Activated naive CD8-positive, alpha-beta T cell (primary cell): ENCODE measurements around the gene CNN3.

Experiments used
- H3K27ac Mint-ChIP-seq: one replicate; pipeline ENCODE4 v1.8.0; 2021; ENCODE audit warnings: mixed read lengths
- H3K27me3 Mint-ChIP-seq: one replicate; pipeline ENCODE4 v1.8.0; 2021; ENCODE audit warnings: mixed read lengths
- H3K36me3 Mint-ChIP-seq: one replicate; pipeline ENCODE4 v1.8.0; 2021; ENCODE audit warnings: mixed read lengths
- H3K4me1 Mint-ChIP-seq: one replicate; pipeline ENCODE4 v1.8.0; 2021; ENCODE audit warnings: low read depth, mixed read lengths
- H3K4me3 Mint-ChIP-seq: one replicate; pipeline ENCODE4 v1.8.0; 2021; ENCODE audit warnings: mild to moderate bottlenecking, mixed read lengths
- H3K9me3 Mint-ChIP-seq: one replicate; pipeline ENCODE4 v1.8.0; 2021; ENCODE audit warnings: low read depth, mixed read lengths

CNN3 gene

GRCh38 chr1:94926915-94927404, at the start of gene CNN3:
Gene CNN3 (minus strand): TSS chr1:94927110. CDS start chr1:94926894, 216 bp downstream.
- H3K9me3 Mint-ChIP-seq: no peaks in the 10 kb centered on the region
- H3K27ac Mint-ChIP-seq: peak within 1 kb of the TSS; percentile 72
- H3K4me3 Mint-ChIP-seq: peak within 1 kb of the TSS; percentile 93
- peaks cover 10% of the 10 kb centered on the region for H3K27me3 Mint-ChIP-seq
- peaks cover 22% of the 10 kb centered on the region for H3K4me1 Mint-ChIP-seq
- no peaks in the 10 kb centered on the region for H3K36me3 Mint-ChIP-seq

DNA sequence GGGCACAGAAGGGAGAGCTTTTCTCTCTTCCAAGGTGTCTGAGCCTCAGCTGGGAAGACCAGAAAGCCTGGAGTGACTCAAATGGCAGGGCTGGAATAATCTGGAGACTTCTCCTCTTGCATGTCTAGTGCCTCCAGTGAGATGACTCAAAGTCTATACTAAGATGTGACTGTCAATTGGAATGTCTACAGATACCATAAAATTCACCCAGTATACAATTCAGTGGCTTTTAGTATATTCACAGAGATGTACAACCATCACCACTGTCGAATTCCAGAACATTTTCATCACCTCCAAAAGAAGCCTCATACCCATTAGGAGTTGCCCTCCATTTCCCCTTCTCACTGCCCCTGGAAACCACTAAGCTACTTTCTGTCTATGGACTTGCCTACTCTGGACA, 47.9 kb upstream of the CNN3 start:
- Mint-ChIP-seq H3K9me3 (no peaks in the 10 kb centered on the region), H3K27me3 (no peaks in the 10 kb centered on the region), H3K4me3 (no peak overlapping the region), H3K4me1 (no peaks in the 10 kb centered on the region), H3K36me3 (peaks cover 5% of the 10 kb centered on the region), H3K27ac (no peak overlapping the region)

- Mint-ChIP-seq H3K9me3 (no peaks in the 10 kb centered on the region), H3K27me3 (no peaks in the 10 kb centered on the region), H3K4me1 (no peaks in the 10 kb centered on the region), H3K4me3 (no peak overlapping the region), H3K36me3 (peaks cover 8% of the 10 kb centered on the region), H3K27ac (no peak overlapping the region)
Observed at GRCh38 chr1:94974241-94974640, 47.3 kb upstream of the CNN3 start.

DNA sequence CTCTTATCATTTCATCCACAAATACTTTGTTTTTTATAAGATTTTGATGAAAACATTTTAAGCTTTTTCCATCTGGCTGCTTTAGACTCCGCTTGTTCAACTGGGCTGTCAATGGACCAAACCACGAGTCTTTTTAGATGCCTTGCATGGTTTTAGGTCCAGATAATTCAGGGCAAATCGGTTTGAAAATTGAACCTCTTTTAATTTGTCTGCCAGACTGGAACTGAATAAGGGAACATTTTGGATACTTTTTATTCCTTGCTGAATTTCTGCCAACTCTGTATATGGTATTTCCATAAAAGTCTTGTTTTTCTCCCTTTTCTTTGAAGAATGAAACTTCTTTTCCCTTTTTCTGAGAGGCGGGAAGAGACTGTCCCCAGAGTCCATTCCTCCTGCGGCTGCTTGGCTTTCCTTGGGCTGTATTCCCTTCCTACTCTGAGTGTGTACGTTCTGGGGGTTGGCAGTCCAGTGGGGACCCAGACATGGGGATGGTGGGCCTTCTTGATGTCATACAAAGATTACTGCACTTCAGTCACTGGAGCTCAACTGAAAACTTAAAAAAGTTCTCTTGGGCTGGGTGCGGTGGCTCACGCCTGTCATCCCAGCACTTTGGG, 46.5 kb upstream of the CNN3 start:
- no peaks in the 10 kb centered on the region for H3K27me3 Mint-ChIP-seq
- peaks cover 10% of the 10 kb centered on the region for H3K36me3 Mint-ChIP-seq
- no peaks in the 10 kb centered on the region for H3K4me1 Mint-ChIP-seq
- H3K27ac Mint-ChIP-seq: no peak overlapping the region
- H3K4me3 Mint-ChIP-seq: no peak overlapping the region
- no peaks in the 10 kb centered on the region for H3K9me3 Mint-ChIP-seq

DNA sequence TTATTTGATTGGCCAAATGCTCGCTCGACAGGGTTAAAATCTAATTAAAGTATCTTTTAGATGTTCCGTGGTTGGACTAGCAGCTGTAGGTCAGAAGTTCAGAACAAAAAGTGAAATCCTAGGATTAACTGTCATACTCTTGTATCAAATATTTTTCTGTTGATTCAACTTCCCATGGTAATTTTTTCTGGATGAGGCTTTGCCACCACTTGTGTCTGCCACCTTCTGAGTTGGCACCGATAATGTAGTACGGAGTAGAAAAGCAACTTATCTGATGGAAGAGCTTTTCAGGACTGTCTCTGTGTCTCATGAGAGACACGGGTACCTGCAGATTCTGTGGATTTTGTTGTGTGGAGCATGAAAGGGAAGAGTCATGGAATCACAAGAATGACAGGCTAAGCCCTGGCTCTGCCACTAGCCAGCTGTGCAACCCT, 44.6 kb upstream of the CNN3 start:
- H3K27ac Mint-ChIP-seq: no peak overlapping the region
- H3K9me3 Mint-ChIP-seq: no peaks in the 10 kb centered on the region
- H3K27me3 Mint-ChIP-seq: no peaks in the 10 kb centered on the region
- peaks cover 7% of the 10 kb centered on the region for H3K36me3 Mint-ChIP-seq
- no peaks in the 10 kb centered on the region for H3K4me1 Mint-ChIP-seq
- no peak overlapping the region for H3K4me3 Mint-ChIP-seq

GRCh38 chr1:94970783-94971182, 43.9 kb upstream of the CNN3 start:
- Mint-ChIP-seq H3K4me1 (no peaks in the 10 kb centered on the region), H3K27ac (no peak overlapping the region), H3K27me3 (no peaks in the 10 kb centered on the region), H3K36me3 (peaks cover 7% of the 10 kb centered on the region), H3K9me3 (no peaks in the 10 kb centered on the region), H3K4me3 (no peak overlapping the region)

GRCh38 chr1:94969137-94969536, 42.2 kb upstream of the CNN3 start:
- Mint-ChIP-seq H3K9me3 (no peaks in the 10 kb centered on the region), H3K27ac (no peak overlapping the region)

GRCh38 chr1:94966033-94966432, 39.1 kb upstream of the CNN3 start:
- Mint-ChIP-seq H3K4me1 (peaks cover 20% of the 10 kb centered on the region), H3K4me3 (no peak overlapping the region), H3K36me3 (peaks cover 5% of the 10 kb centered on the region), H3K27me3 (no peaks in the 10 kb centered on the region), H3K27ac (no peak overlapping the region), H3K9me3 (no peaks in the 10 kb centered on the region)

More at GRCh38 chr1:94969137-94969536, 42.2 kb upstream of the CNN3 start:
- Mint-ChIP-seq H3K36me3 (peaks cover 6% of the 10 kb centered on the region), H3K4me3 (no peak overlapping the region), H3K27me3 (no peaks in the 10 kb centered on the region), H3K4me1 (no peaks in the 10 kb centered on the region)

DNA sequence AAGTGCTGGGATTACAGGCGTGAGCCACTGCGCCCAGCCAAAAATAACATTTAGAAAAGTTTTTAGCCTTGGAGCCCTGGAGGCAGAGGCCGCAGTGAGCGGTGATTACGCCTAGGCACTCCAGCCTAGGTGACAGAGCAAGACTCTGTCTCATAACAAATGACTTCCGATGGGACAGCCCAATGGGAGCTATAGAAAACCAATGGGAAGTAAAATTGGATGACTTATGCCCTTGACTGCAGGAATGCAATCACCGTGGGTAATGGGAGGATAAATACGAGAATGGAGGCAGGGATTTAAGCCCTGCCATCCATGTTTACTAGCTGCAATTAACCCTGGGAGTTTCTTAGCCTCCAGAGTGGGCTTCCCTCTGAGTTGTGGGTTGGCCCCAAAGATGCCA, 37.0 kb upstream of the CNN3 start:
- peaks cover 3% of the 10 kb centered on the region for H3K36me3 Mint-ChIP-seq
- H3K9me3 Mint-ChIP-seq: no peaks in the 10 kb centered on the region
- no peaks in the 10 kb centered on the region for H3K27me3 Mint-ChIP-seq
- peaks cover 22% of the 10 kb centered on the region for H3K4me1 Mint-ChIP-seq
- H3K4me3 Mint-ChIP-seq: no peak overlapping the region
- no peak overlapping the region for H3K27ac Mint-ChIP-seq

- H3K36me3 Mint-ChIP-seq: no peaks in the 10 kb centered on the region
- H3K4me3 Mint-ChIP-seq: peak overlapping the region; percentile 86
- peak overlapping the region; percentile 88 for H3K27ac Mint-ChIP-seq
- no peaks in the 10 kb centered on the region for H3K27me3 Mint-ChIP-seq
- no peaks in the 10 kb centered on the region for H3K9me3 Mint-ChIP-seq
- H3K4me1 Mint-ChIP-seq: peaks cover 22% of the 10 kb centered on the region
Observed at GRCh38 chr1:94962409-94963265, 35.7 kb upstream of the CNN3 start.

DNA sequence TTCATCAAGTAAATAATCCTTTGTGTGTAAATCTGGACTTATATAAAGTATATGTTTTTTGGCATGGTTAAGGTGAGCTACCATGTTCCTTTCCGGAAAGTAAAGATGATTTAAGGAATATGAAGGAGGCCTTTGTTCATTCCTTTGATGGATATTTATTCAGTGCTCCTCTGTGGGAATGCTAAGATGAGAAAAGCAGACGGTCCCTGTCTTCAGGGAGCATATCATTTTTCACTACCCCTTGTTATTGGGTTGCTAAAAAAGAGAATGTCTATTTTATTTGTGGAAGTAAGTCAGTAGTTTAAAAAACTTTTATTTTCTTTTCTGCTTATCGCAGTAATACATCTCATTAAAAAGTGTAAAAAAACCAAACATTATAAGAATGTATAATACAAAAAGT, 35.1 kb upstream of the CNN3 start:
- Mint-ChIP-seq H3K4me1 (peaks cover 22% of the 10 kb centered on the region), H3K27me3 (no peaks in the 10 kb centered on the region), H3K9me3 (no peaks in the 10 kb centered on the region), H3K27ac (peak overlapping the region; percentile 88), H3K36me3 (no peaks in the 10 kb centered on the region), H3K4me3 (peak overlapping the region; percentile 86)

DNA sequence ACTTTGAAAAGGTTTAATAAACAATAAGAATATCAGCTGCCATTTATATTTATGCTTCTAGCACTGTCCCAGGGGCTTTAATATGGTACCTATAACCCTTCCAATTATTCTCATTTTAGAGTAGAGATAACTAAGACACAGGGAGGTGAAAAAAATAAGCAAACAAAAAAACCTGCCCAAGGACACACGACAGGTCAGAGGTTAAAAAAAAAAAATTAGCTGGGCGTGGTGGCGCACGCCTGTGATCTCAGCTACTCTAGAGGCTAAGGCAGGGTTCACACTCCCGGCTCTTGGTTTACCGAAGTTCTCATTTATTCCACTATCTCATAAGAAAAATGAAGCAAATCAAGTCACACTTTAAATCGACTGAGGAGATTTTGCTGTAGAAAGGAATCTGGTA, 34.7 kb upstream of the CNN3 start:
- no peaks in the 10 kb centered on the region for H3K36me3 Mint-ChIP-seq
- no peak overlapping the region for H3K4me3 Mint-ChIP-seq
- H3K27ac Mint-ChIP-seq: peak overlapping the region; percentile 88
- no peaks in the 10 kb centered on the region for H3K9me3 Mint-ChIP-seq
- H3K4me1 Mint-ChIP-seq: peaks cover 22% of the 10 kb centered on the region
- H3K27me3 Mint-ChIP-seq: no peaks in the 10 kb centered on the region

DNA sequence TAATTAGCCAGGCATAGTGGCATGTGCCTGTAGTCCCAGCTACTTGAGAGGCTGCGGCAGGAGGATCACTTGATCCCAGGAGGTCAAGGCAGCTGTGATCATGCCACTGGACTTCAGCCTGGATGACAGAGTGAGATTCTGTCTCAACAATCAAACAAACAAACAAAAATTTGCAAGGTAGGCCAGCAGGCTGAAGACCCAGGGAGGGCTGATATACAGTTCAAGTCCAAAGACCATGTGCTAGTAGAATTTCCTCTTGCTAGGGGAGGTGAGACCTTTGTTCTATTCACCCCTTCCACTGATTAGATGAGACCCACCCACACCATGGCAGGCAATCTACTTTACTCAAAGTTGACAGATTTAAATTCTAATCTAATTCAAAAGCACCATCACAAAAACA, 31.2 kb upstream of the CNN3 start:
- H3K27ac Mint-ChIP-seq: no peak overlapping the region
- no peaks in the 10 kb centered on the region for H3K27me3 Mint-ChIP-seq
- H3K4me3 Mint-ChIP-seq: no peak overlapping the region
- H3K36me3 Mint-ChIP-seq: peaks cover 3% of the 10 kb centered on the region
- H3K9me3 Mint-ChIP-seq: no peaks in the 10 kb centered on the region
- H3K4me1 Mint-ChIP-seq: peaks cover 18% of the 10 kb centered on the region

DNA sequence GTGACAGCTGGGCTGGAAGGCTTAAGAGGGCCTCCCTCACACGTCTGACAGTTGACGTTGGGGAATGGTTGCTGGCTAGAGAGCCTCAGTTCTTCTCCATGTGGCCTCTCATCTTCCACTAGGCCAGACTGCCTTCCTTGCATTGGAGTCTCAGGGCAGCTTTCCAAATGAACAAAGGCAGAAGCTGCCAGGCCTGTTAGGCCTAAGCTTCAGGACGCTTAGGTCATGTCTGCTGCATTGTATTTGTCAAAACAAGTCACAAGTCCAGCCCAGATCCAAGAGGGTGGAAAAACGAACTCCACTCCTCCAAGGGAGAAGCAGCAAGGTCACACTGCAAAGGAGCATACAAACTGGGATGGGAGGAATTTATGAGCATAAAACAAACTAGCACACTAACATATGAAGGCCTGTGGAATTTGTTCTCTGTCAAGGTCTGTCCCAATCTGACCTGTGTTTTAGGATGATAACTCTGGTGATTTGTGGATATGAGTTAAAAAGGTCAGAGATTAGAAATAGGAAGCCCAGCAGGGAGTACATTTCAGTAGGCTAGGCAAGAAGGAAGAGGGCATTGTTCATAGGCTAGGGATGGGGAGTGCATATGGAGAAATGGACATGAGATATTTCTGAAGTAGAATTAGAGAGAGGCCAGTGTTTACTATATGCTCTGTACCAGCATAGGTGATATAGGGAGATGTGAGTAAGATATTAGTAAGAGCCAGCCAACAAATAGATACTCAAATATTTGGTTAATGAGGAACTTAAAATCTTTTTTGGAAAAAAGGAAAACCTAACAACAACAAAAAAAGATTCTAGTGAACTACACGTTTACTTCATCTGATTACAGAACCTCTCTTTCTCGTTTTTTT, 29.1 kb upstream of the CNN3 start:
- H3K27ac Mint-ChIP-seq: no peak overlapping the region
- no peak overlapping the region for H3K4me3 Mint-ChIP-seq
- peaks cover 3% of the 10 kb centered on the region for H3K36me3 Mint-ChIP-seq
- peaks cover 2% of the 10 kb centered on the region for H3K4me1 Mint-ChIP-seq
- H3K9me3 Mint-ChIP-seq: no peaks in the 10 kb centered on the region
- H3K27me3 Mint-ChIP-seq: no peaks in the 10 kb centered on the region
